HG03135 (cell line): ENCODE data around the gene TSPEAR.
"Not testable (repeated sequence)": the region's sequence is repeated elsewhere in the genome, so short reads cannot be mapped to it uniquely, and the experiment has no call there.

Source experiments
- ATAC-seq: cut with Tn5 transposase; IDR thresholded peaks from one replicate; pipeline ENCODE4 v1.9.1; 2021; ENCODE audit warnings: mild to moderate bottlenecking, moderate library complexity; ENCODE audit not compliant: unreplicated experiment

Gene TSPEAR

GRCh38 chr21:44510508-44511218 is 200.7 kb downstream of the TSPEAR start:
- no peak for ATAC-seq

- no peak for ATAC-seq
Measured at GRCh38 chr21:44510109-44510507, 201.3 kb downstream of the TSPEAR start.

DNA sequence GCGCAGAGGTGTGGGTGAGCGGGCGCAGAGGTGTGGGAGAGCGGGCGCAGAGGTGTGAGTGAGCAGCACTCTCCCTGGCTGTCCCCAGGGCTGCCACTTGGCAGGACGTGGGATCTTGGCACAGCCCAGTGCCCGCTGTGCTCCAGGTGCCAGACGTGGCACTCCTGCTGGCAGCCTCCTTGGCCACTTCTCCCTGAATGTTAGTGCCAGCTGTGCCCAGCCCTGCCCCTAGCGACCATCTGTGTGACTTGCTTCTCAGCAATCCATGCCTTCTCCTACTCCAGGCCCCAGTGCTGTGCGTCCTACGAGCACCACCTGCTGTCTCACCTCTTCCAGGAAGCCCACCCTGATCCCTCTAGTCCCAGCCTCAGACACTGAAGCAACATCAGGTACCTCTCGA is 201.8 kb downstream of the TSPEAR start:
- ATAC-seq = no peak

DNA sequence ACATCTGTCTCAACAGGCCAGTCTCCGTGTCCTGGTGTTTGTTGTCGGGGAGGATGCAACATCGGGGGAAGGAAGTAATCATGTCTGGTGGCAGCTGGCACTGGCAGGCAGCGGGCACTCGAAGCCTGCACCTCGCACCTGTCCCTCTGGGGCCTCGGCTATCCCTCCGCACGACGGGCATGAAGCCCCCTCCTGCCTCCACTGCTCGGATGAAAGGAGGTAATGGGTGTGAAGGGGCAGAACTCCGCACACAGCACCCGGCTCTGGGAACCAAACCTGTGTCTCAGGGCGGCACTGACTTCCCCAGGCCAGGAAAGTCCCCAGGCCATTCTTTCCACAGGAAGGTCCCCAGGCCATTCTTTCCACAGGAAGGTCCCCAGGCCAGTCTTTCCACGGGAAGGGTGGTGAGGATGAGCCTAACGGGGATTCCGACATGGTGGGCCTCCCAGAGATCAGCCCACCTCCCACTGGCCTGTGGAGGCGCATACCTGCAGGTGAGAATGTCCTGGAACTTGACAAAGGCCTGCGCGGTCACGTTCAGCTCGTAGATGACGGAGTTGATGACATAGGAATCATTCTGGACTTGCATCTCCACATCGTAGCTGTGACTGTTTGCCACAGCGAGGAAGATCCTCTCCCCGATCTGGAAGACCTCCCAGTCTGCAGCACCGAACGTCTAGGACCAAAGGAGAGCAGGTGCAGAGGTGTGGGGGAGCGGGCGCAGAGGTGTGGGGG is 202.5 kb downstream of the TSPEAR start:
- no peak for ATAC-seq

DNA sequence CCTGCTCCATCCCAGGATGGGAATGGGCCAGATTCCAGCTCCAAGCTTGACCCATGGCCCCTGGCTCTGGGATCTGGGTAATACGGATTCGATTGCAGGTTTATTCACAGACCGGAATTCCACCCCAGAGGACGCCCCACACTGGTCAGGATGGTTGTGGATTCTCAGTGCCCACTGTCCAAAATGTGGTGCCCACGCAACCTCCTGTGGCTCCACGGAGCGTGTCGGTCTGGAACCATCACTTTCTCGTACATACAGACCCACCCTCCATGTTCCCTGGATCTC is 203.0 kb downstream of the TSPEAR start:
- no peak for ATAC-seq

- ATAC-seq = no peak
Measured at GRCh38 chr21:44507673-44508425, 203.5 kb downstream of the TSPEAR start.

DNA sequence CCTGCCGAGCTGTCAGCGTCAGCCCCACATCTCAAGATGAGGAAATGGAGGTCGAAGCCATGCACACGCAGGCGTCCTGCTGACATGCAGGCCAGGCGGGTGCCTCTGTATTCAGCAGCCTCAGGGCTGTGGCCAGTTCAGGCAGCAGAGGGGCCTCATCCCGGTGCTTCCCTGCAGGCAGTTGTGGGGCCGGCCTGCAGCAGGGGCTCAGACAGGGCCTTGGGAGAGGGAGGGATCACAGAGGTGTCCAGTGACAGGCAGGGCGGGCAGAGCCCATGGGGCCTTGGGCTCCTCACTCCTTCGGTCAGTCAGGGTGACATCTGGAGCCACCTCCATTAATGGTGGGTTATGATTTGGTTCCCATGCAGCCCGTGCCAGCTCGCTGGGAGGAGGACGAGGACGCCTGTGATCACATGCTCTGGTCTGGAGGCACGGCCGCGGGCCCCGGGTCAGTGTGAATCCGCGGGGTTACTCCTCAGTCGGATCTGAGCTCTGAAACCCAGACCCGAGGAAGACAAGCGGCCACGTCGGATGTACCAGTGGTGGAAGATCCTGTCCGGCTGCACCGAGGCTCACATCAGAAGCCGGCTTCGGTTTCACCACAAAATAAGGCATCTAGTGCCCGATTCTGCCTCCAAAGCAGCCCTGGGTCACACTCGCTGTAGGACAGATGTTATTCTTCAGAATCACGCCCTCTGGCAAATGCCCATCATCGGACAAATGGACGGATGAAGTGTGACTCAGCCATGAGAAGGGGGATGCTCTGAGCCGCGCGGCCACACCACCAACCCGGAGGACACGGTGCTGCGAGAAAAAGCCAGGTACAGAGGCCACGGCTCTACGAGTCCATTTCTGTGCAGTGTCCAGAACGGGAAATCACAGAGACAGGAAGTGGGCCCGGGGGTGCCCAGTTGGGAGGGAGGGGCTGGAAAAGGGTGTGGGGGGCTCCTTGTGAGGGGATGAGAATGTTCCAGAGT is 204.8 kb downstream of the TSPEAR start:
- no peak for ATAC-seq

DNA sequence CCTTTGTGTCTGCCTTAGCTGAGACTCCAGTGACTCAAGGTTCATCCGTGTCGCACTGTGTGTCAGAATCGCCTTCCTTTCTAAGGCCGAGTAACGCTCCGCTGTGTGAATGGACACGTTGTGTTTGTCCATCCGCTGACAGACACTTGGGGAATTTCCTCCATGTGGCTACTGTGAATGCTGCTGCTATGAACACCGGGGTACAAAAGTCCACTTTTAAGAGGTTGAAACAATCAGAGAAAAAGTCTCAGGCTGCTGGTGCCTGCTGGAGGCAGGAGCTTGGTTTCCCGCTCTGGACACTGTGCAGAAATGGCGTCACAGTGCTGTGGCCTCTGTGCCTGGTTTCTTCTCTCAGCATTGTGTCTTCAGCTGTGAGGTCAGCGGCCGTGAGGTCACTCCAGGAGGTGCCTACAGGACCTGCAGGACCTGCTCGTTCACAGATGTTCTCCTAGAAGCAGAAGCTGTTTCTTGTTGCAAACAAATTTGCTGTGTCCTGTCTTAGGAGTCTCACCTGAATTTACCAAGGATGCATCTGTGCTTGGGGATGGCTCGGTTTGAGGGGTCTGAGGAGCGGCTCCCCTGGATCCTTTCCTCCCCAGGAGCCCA is 205.6 kb downstream of the TSPEAR start:
- no peak for ATAC-seq

DNA sequence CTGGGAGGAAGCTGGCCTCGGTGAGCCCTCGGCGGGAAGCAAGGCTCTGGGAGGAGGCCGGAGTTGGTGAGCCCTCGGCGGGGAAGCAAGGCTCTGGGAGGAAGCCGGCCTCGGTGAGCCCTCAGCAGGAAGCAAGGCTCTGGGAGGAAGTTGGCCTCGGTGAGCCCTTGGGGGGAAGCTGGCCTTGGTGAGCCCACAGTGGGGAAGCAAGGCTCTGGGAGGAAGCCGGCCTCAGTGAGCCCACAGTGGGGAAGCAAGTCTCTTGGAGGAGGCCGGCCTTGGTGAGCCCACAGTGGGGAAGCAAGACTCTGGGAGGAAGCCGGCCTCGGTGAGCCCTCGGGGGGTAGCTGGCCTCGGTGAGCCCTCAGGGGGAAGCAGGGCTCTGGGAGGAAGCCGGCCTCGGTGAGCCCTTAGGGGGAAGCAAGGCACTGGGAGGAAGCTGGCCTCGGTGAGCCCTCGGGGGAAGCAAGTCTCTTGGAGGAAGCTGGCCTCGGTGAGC is 207.4 kb downstream of the TSPEAR start:
- no peak for ATAC-seq

GRCh38 chr21:44503006-44503889 is 208.1 kb downstream of the TSPEAR start:
- ATAC-seq = not testable (repeated sequence)

- no peak for ATAC-seq
Measured at GRCh38 chr21:44502171-44502958, 209.0 kb downstream of the TSPEAR start.

DNA sequence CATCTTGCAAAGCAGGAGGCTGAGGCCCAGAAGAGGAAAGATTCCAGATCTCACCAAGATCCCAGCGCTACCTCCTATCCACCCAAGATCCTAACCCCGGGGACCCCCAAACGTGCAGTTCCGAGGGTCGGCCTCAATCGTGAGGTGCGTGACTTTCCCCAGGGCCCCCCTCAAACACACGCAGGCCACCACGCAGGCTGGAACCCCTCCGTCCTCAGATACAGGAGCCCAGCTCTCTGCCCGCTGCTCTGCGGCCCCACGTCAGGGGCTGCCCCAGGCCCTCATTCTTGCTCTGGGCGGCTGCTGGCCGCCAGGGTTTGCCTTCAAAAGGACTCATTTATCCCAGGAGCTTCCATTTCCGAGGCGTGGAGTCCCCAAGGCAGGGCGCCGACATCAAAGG is 211.3 kb downstream of the TSPEAR start:
- ATAC-seq = no peak

DNA sequence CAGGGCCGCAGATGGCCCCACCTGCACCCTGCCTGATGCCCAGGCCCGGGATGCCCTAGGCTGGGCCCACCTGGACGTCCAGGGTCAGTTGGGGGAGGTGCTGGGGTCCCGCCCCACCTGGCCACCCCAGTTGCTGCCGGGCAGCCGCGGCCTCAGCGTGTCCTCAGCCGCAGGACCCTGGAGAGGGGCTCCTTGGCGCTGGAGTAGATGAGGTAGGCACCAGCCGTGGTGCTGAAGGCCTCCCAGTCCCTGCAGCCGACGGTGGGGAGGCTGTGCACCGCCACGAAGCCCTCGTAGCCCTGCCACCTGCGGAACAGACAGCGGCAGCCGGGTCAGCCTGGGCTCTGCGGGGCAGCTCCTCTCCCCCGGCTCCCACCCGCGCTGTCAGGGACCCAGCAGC is 211.7 kb downstream of the TSPEAR start:
- no peak for ATAC-seq

DNA sequence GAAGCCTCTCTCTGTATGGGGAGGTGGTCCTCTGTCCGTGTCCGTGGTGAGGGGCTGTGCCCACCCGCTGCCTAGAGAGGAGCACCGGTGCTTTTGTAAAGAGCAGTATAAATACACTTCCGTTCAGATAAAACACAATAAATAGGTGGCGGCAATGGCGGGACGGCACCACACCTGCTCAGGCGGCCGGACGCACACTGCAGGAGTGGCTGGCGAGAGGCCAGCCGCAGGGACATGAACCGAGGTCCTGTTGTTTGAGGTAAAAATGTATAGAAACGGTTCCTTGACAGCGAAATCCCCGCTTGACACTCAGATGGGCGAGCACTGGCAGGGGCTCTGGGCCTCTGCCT is 212.2 kb downstream of the TSPEAR start:
- no peak for ATAC-seq

DNA sequence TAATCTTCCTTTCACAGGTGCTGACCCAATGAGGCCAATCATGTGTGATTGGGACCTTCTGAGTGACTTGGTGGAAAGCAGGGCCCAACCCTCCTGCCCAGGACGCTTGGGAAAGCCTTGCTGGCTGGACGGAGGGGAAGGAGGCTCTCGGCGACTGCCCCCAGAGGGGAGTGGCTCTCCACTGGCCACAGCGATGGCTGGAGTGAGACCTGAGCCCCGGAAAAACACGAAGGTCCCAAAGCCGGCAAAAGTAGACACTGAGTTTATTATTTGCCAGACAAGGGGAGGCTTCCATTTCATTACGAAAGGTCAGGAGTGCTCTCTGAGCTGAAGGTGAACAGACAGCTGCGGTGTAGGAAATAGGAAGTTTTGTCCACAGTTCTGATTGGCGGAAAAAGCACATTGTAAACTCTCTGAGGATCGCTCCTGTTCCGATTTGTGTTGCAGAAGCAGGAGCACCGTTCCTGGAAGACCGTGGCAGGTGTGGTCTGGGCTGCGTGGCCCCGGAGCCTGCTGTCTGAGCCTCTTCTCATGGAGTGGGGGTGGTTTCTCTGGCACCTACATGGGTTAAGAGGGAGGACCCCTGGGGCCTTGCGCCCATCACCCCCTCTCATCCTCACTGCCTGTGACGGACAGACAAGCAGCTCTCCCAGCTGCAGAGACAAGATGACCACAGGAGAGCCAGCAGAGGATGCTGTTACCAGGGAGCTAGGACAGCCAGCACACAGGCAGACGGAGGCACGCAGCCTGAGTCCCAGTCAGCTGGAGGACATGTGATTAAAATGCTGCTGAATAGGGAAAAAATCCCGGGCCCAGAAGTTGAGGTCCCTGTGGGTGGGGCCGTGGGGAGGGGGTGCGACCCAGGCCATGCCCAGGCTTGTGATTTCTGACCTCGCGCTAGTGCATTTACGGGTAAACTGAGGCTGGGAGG is 212.8 kb downstream of the TSPEAR start:
- ATAC-seq = no peak

DNA sequence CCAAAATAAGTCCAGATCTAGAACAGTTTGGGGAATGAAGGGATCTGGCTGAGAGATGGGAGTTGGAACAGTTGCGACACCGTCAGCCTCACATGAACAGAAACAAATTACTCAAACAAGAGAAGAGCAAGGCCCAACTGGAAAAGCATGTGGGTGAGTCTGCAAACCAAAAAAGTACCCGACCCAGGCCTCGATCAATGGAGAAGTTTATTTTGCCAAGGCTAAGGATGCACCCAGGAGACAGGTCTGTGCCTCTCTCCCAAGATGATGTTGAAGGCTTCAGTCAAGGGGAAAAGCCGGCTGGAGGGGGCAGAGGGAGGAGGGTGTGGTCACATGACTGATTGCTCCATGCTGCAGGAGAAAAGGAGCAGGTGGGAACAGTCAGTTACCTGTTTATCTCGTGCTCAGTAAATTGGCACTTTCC is 213.7 kb downstream of the TSPEAR start:
- ATAC-seq = no peak
